KMS-11 (cell line): ENCODE results near the gene TIAM1.

ENCODE experiments used
- H2AFZ ChIP-seq: fragments of 200-600 bp; sonication (generic); 2 replicates; pipeline ENCODE4 v1.6.1; 2016; ENCODE audit warnings: antibody characterized with exemption, mixed run types, low read depth
- H3K27ac ChIP-seq: fragments of 200-600 bp; sonication (generic); 2 replicates; pipeline ENCODE4 v1.6.1; 2016; ENCODE audit warnings: mild to moderate bottlenecking, mixed run types
- H3K27me3 ChIP-seq: fragments of 200-600 bp; sonication (generic); 2 replicates; pipeline ENCODE4 v1.6.1; 2017; ENCODE audit warnings: mild to moderate bottlenecking, low read depth, mixed run types, moderate library complexity; ENCODE audit not compliant: insufficient read depth
- H3K36me3 ChIP-seq: fragments of 200-600 bp; sonication (generic); 2 replicates; pipeline ENCODE4 v1.6.1; 2017; ENCODE audit warnings: mild to moderate bottlenecking, mixed run types; ENCODE audit not compliant: insufficient read depth
- H3K4me1 ChIP-seq: fragments of 200-600 bp; sonication (generic); 2 replicates; pipeline ENCODE4 v1.6.1; 2016; ENCODE audit warnings: mild to moderate bottlenecking, low read depth, mixed run types; ENCODE audit not compliant: poor library complexity, severe bottlenecking
- H3K4me2 ChIP-seq: fragments of 200-600 bp; sonication (generic); 2 replicates; pipeline ENCODE4 v1.7.0; 2016; ENCODE audit warnings: mild to moderate bottlenecking, mixed run types
- H3K4me3 ChIP-seq: fragments of 200-600 bp; sonication (generic); IDR thresholded peaks from 2 replicates; pipeline ENCODE4 v1.6.1; 2017; ENCODE audit warnings: low read depth, low read length, mixed read lengths; ENCODE audit not compliant: insufficient read depth
- H3K79me2 ChIP-seq: fragments of 200-600 bp; sonication (generic); 2 replicates; pipeline ENCODE4 v1.6.1; 2016; ENCODE audit warnings: low read depth, mixed run types; ENCODE audit not compliant: insufficient read depth
- H3K9ac ChIP-seq: fragments of 200-600 bp; sonication (generic); 2 replicates; pipeline ENCODE4 v1.6.1; 2016; ENCODE audit warnings: mild to moderate bottlenecking, mixed run types
- H4K20me1 ChIP-seq: fragments of 200-600 bp; sonication (generic); 2 replicates; pipeline ENCODE4 v1.6.1; 2016; ENCODE audit warnings: mild to moderate bottlenecking, mixed run types; ENCODE audit not compliant: insufficient read depth
- CTCF ChIP-seq: fragments of 200-600 bp; sonication (generic); conservative IDR thresholded peaks from 2 replicates; pipeline ENCODE4 v1.6.1; 2017; ENCODE audit warnings: low read depth, mild to moderate bottlenecking, antibody characterized with exemption, low read length, moderate library complexity, mixed read lengths

The TIAM1 gene

DNA sequence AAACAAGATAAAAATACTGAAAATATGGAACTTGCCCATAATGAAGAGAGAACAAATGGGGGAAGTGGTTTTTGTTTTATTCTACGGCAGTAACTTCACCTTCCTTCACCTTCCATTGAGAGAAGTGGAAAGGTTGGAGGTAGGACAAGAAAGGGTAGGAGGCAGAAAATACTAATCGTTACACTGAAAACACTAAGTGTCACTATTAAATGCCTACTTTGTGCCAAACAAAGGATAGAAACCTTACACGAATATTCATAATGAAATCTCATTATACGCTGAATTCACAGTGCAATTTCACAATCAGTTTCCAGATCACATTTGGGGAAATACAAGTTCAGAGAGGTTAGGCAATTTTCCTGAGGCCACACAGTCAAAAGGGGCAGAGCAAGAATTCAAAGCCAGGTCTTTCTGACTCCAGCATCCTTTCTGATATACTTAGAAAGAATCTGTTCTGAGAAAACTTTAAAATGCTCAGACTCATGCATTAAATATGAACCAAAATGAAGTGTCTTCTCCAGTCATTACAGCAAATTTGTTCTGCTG lies 3.0 kb downstream of the TIAM1 start:
- Histone ChIP-seq H3K27me3 (no peaks in the 10 kb centered on the region), H3K36me3 (no peaks in the 10 kb centered on the region), H3K9ac (no peak overlapping the region), H3K4me3 (no peak overlapping the region), H3K79me2 (no peaks in the 10 kb centered on the region), H3K27ac (no peak overlapping the region), H2AFZ (no peak overlapping the region), H3K4me2 (no peak overlapping the region), H3K4me1 (no peaks in the 10 kb centered on the region), H4K20me1 (no peaks in the 10 kb centered on the region)
- TF ChIP-seq CTCF: no peak

GRCh38 chr21:31340514-31340913 lies 3.5 kb downstream of the TIAM1 start:
- Histone ChIP-seq H3K27ac (no peak overlapping the region), H3K9ac (no peak overlapping the region), H3K4me2 (no peak overlapping the region), H3K4me1 (no peaks in the 10 kb centered on the region), H3K4me3 (no peak overlapping the region), H4K20me1 (no peaks in the 10 kb centered on the region), H3K36me3 (no peaks in the 10 kb centered on the region), H3K27me3 (no peaks in the 10 kb centered on the region), H2AFZ (no peak overlapping the region), H3K79me2 (no peaks in the 10 kb centered on the region)
- TF ChIP-seq CTCF: no peak

- Histone ChIP-seq H3K9ac (no peak overlapping the region), H3K4me2 (no peak overlapping the region), H3K79me2 (no peaks in the 10 kb centered on the region), H3K4me1 (no peaks in the 10 kb centered on the region), H3K27ac (no peak overlapping the region), H4K20me1 (no peaks in the 10 kb centered on the region), H2AFZ (no peak overlapping the region), H3K36me3 (no peaks in the 10 kb centered on the region), H3K27me3 (no peaks in the 10 kb centered on the region), H3K4me3 (no peak overlapping the region)
- TF ChIP-seq CTCF: no peak
Observed at GRCh38 chr21:31339721-31340120, 4.3 kb downstream of the TIAM1 start.

DNA sequence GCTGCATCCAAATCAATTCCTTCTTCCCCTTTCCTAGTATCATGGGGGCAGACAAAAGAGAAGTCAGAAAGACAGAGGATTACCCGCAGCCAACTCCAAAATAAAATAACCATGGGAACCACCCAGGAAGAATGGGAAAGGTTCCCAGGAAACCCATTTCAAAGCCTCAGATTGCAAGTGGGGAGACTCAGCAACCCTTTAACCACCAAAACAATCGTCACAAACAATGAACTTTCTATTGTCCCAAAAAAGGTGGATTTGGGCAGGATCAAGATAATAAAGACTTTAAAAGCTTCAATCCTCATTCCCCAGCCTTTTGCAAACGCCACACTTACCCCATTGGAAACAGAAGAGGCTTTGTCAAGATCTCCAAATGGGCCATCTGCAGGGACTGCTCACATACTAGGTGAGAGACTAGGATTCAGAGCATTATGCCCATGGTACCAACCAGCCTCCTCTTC lies 5.1 kb downstream of the TIAM1 start:
- Histone ChIP-seq H3K36me3 (no peaks in the 10 kb centered on the region), H2AFZ (no peak overlapping the region), H3K9ac (no peak overlapping the region), H3K79me2 (no peaks in the 10 kb centered on the region), H3K4me1 (no peaks in the 10 kb centered on the region), H3K27me3 (no peaks in the 10 kb centered on the region), H3K4me2 (no peak overlapping the region), H3K27ac (no peak overlapping the region), H3K4me3 (no peak overlapping the region), H4K20me1 (no peaks in the 10 kb centered on the region)
- no peak for TF ChIP-seq CTCF
